LNCAP (cell line): ENCODE data around the gene RNF152.

Experiments used
- TF ChIP-seq, protein P1 (sequence below): fragments of 450-650 bp; IDR thresholded peaks from 2 replicates; pipeline ENCODE4 v1.5.1; 2017; ENCODE audit warnings: mild to moderate bottlenecking

Gene RNF152

DNA sequence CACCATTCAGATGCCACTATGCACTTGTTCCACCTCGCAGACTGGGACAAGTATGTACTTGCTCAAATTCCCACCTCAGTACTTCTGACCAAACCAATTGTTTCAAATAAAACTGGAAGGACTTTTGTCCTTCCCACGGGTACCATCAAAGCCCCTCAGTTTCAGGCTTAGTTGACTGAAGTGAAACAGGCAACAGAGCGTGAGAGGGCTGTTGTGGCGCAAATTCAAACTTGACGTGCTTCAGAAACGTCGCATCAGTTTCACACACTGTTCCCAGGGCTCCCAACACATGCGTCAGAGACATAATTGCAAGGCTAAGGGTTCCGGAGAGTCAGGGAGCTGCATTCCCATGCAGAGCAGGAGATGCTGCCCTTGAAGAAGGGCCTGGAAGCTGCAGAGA is 33.7 kb downstream of the RNF152 start:
- TF ChIP-seq, protein P1, sequence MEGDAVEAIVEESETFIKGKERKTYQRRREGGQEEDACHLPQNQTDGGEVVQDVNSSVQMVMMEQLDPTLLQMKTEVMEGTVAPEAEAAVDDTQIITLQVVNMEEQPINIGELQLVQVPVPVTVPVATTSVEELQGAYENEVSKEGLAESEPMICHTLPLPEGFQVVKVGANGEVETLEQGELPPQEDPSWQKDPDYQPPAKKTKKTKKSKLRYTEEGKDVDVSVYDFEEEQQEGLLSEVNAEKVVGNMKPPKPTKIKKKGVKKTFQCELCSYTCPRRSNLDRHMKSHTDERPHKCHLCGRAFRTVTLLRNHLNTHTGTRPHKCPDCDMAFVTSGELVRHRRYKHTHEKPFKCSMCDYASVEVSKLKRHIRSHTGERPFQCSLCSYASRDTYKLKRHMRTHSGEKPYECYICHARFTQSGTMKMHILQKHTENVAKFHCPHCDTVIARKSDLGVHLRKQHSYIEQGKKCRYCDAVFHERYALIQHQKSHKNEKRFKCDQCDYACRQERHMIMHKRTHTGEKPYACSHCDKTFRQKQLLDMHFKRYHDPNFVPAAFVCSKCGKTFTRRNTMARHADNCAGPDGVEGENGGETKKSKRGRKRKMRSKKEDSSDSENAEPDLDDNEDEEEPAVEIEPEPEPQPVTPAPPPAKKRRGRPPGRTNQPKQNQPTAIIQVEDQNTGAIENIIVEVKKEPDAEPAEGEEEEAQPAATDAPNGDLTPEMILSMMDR, result no peak

DNA sequence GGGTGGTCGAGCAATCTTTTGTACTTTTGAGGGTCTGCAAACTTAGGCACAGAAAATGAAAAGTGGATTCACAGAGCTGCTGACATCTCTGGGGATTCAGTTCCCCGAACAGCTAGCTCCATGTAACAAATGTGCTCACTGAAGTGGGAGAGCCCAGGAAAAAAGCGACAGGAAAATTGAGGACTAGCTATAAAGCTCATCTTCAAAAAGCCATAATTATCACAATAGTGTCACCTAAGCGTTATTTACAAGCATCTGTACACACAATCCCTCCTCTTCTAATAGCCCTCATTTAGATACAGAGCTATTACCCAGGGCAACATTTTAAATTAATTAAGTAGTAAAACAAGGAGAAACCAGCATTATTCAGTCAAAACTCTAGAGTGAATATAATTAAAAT is 36.1 kb downstream of the RNF152 start:
- TF ChIP-seq, protein P1, result no peak

DNA sequence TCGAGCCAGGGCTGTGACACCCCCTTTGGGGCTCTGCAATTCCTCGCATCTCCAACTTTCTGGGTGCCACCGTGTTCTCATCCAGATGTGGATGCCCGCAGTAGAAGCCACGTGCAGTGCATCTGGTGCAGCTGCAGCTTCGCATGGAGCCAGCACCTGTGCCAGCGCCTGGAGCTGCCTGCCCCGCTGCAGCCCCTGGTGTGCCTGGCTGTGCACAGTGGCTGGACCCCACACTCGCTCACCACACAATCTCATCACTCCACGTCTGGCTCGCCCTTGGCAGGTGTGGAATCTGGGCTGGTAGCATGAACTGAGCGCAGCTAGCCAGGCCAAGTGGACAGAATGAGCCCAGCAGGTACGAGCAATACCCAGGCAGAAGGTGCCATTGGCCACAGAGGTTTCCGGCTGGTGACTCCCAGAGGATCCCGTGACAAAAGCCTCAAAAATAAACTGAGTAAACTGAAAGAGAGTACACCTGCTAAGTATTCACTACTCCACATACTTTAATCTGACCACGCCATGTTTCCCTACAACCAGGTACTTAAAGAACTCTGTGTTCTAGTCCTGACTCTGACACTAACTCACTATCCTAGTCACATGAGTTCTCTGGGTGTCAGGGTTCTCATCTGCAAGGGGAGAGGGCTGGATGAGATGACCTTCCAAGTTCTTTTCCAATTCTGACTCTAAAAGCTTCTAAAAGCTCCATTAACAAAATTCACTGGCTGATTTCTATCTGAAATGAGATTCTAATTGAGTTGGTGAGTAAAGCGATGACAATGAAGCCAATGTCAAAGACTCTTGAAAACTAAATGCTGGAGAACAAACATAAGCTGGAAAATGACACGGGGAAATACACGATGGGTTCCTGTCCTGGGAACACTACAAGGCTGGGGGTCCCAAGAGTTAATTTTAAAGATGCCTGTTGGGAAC is 37.1 kb downstream of the RNF152 start:
- TF ChIP-seq, protein P1, result no peak

DNA sequence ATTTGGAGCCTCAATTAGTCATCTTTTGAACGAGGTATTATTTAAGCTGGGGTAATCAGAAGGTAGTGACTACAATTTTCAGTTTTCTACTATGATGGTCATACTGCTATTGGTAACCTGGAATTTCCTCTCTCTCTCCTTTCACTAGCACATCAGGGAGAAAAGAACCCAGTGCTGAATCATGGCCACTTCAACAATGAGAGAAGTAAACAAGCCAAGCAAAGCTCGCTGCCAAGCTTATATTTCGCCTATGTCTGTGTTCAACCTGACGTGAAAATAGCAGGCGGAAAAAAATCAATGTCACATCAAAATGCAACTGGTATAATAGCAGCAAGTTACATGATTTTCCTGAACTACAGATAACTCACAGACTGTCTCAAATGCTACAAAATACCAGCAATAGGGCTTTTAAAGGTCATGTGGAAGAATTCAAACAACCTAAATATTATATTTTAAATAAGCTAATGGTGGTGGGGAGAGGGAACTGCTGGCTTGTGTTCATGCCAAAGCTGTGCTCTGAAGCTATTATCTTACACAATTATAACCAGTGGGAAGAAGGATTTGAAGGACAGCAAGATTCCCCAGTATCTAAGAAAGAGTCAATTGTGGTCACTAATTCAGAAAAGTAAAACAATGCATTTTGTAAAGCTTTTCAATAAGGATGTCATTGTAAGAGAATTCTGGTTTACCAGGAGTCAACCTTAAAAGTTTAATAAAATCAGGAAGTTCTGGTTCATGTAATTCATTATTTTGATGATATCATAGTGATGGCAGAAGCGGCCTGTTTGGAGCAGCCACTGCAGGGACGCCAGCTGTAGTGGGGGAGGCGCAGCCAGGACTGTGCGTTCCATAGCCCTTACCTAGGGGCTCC is 38.0 kb downstream of the RNF152 start:
- TF ChIP-seq, protein P1, result no peak

DNA sequence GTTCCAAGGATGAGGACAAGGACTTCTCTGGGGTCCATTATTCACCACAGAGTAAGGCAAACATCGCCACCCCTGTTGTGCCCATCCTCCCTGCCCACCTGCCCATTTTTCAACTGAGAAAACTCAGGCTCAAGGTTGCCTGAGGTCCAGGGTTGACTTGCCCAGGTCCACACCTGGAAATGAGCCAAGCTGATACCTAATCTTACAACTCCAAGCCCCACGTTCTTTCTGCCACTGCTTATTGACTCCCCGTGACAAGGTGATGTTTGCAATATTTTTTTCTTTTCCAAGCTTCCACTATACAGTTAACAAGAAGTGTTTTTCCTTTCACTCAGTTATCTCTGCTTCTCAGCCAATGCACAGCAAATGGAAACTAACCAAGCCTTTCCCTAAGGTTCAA is 39.0 kb downstream of the RNF152 start:
- TF ChIP-seq, protein P1, result no peak

DNA sequence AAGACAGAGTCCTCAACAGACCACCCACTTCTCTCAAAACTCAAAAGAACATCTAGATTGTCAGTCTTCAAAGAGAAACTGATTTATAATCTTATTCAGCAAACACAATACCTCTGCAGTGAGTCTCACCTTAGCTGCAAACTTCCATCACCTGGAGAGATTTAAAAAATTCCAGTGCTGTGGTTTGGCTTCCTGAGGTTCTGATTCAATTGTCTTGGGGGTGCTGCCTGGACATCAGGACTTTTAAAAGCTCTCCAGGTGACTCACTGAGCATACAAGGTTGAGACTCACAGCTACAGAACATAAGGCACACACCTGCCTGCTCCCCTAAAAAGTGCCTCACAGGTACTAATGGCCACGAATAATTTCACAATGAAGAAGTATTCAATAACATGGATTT is 40.3 kb downstream of the RNF152 start:
- TF ChIP-seq, protein P1, result no peak

DNA sequence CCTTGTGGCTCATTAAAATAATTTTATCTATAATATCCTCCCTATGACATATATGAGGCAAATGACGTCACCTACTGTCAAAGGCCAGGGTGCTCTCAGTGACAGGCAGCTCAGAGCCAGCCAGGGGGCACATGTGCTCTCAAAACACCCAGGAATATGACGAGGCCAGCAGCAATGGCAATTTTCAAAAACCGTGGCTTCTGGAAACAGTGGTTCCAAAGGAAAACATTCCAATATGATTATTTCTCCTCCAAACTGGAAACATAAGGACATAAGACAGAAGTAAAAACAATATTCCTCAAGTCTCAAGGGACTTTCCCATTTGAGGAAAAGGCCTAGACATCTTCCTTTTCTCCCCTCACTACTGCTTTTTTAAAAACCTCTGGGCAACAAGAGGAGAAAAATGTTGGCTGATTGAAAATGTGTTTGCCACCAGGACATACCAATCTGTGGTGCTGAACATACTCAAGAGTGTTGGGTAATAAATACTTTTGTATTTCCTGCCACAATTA is 40.8 kb downstream of the RNF152 start:
- TF ChIP-seq, protein P1, result no peak
